SW480 (cell line): Measurements from ENCODE around the gene NEK5.
"Not testable (repeated sequence)": the region's sequence is repeated elsewhere in the genome, so short reads cannot be mapped to it uniquely, and the experiment has no call there.

ENCODE experiments used
- DNase-seq: peaks from one replicate; pipeline ENCODE4 v3.0.0-alpha.2; 2016; ENCODE audit warnings: low spot score

The NEK5 gene

DNA sequence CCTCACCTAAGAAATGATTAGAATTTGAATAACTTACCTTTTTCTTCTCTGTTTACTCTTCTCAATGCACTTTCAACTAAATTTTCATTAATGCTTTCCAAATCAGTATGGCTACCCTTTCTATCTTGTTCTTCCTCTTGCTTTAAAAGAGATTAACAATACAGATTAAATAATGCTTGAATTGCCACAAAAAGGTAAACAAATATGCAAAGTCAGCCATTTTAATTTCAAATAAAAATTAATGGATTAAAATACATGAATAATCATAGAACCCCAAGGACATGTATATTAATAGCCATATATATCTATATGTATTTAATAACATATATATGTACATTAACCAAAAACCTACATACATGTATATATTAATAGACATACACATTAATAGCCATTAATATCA lies 7.9 kb upstream of the NEK5 start:
- no peak for DNase-seq

- no peak for DNase-seq
These were observed 1.8 kb upstream of the NEK5 start for GRCh38 chr13:52130641-52131040.

DNA sequence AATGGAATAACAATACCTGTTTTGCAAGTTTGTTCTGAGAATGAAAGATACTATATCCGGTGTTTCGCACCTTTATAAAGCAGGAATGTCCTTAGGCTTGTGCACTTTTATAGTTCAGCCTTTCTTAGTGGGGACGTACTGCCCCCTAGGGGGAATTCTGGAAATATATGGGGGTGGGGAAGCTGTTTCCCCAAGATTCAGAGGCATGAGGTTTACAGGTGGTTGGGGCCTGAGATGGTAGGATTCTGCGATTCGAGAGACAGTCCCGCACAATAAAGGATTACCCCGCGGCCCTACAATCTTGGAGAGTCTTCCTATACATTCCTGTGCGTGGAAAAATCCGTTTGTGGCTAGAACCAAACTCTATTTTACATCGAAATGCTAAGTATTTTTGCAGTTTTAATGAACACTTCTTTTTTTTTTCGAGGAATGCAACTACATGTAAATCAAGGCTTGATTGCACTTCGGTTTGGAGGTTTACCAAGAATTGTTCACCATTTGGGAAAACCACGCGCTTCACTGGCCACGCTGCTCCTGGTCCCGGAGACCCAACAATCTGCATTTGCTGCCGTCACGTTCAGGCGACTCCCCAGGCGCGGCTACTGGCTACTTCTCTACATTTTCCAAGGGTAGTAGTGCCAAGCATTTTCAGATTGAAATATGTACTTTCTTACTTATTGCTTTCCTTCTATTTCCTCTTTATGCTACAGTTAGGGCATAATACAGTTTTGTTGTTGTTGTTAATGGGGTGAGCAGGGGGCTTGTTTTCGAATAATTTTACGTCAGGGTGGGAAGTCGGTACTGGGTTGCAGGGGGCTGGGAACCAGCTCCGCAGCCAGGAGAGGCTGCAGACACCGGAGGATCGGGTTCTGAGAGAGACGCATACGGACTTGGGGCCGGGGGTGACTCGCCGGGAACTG lies 830 bp downstream of the NEK5 start:
- DNase-seq: peak; percentile 84

DNA sequence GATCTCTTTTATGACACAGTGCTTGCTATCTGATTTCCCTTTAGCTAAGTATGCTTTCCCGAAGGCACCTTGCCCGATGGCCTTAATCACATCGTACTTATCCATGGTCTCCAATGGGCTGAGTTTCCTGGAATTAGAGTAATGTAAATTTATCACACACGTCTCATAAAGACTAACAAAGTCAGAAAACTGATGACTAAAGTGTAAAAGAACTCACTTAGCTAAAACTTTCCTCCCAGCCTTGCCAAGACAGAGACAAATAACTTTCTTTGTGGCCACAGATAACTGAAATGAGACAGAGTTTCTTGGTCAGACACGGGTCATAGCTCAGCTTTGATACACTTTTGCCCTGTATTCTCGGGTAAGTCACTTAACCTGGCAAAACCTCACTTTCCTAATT lies 1.5 kb downstream of the NEK5 start:
- no peak for DNase-seq

DNA sequence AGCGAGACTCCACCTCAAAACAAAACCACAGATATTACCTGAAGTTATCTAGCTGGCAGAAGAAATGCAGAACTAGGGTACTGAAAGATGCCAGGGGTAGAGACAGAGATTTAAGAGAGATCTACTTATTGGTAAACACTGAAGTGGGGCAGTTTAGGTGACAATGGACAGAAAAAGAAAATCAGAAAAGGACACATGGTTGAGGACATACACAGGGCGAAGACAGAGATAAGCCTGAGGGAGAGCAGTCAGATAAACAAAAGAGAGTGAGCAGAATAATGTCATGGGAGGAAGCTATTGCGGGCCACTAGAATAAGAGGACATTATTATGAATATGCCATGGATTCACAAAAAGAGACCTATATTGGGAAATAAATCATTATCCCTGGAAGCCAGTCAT lies 3.3 kb downstream of the NEK5 start:
- no peak for DNase-seq

GRCh38 chr13:52118595-52118994 lies 10.3 kb downstream of the NEK5 start:
- DNase-seq: no peak

GRCh38 chr13:52118095-52118494 lies 10.8 kb downstream of the NEK5 start:
- no peak for DNase-seq

- no peak for DNase-seq
These were observed 16.3 kb downstream of the NEK5 start for GRCh38 chr13:52112591-52112990.

- DNase-seq: no peak
These were observed 19.7 kb downstream of the NEK5 start for GRCh38 chr13:52109116-52109670.

- no peak for DNase-seq
These were observed 23.0 kb downstream of the NEK5 start for GRCh38 chr13:52105841-52106240.

DNA sequence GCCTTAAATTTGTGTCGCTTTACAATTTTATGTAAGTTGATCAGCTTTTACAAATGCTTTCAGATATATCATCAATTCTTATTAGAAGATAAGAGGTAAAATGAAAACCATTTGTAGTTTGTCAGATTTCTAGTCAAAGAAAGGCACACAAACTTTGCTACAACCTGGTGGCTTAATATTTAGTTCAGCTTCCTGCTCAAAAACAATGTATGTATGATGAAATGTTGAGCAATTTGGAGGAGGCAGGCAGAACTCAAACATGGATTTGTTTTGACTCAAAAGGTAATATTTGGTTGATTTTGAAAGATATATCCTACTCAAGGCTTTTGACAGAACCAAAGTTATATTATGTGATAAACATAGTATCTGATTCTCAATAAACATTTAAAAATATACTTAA lies 24.2 kb downstream of the NEK5 start:
- peak; percentile 65 for DNase-seq

DNA sequence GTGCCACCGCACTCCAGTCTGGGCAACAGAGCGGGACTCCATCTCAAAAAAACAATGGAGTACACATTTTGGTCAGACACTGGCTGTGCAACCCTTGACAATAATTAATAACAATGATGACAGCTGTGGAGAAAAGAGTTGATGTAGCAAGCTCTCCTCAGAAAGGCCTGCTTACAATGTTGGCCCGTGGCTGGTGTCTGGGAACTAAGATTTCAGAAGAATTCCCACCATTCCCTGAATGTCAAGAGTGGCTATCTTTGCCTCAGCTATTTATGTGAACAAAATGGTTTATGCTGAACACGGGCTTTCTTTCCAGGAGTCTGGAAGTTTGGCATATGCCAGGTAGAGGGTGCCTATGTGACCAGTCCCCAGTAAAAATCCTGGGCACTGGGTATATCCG lies 25.5 kb downstream of the NEK5 start:
- DNase-seq: no peak

DNA sequence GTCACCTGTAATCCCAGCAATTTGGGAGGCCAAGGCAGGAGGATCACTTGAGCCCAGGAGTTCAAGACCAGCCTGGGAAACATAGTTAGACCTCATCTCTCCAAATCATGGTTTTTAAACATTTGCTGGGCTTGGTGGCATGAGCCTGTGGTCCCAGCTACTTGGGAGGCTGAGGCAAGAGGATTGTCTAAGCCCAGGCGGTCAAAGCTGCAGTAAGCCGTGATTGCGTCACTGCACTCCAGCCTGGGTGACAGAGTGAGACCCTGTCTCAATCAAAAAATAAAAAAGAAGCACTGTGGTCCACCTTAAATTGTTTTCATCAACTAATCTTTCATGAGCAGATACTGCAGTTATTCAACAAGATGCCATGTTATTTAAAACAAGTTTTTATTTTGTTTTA lies 26.4 kb downstream of the NEK5 start:
- DNase-seq: not testable (repeated sequence)

DNA sequence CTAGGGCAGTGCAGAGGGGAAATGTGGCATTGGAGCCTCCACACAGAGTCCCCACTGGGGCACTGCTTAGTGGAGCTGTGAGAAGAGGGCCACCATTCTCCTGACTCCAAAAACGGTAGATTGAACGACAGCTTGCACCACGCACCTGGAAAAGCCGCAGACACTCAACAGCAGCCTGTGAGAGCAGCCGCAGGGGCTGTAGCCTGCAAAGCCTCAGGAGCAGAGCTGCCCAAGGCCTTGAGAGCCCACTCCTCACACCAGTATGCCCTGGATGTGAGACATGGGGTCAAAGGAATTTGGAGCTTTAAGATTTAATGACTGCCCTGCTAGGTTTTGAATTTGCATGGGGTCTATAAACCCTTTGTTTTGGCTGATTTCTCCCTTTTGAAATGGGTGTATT lies 31.7 kb downstream of the NEK5 start:
- DNase-seq: no peak

- no peak for DNase-seq
These were observed 32.1 kb downstream of the NEK5 start for GRCh38 chr13:52096748-52097147.

- no peak for DNase-seq
These were observed 32.8 kb downstream of the NEK5 start for GRCh38 chr13:52096062-52096461.

- DNase-seq: no peak
These were observed 36.8 kb downstream of the NEK5 start for GRCh38 chr13:52092087-52092486.

GRCh38 chr13:52091473-52091872 lies 37.4 kb downstream of the NEK5 start:
- DNase-seq: no peak

DNA sequence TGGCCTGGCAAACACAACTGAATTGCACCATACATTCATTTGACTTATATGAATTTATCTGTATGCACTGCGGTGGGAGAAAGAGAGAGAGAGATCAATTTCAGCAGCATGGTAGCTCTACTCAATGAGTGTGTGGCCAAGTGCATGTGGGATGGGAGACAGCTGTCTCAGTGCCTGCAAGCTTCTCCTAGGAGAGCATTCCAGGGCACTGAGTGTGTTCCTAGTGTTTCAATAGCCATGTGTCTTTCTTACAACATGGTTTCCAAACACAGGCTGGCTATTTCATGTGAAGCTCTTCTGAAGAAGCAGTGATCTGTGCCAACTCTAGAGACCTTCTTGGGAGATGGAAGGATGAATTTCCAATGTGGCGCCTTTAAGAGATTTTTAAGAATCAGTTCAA lies 43.5 kb downstream of the NEK5 start:
- no peak for DNase-seq

DNA sequence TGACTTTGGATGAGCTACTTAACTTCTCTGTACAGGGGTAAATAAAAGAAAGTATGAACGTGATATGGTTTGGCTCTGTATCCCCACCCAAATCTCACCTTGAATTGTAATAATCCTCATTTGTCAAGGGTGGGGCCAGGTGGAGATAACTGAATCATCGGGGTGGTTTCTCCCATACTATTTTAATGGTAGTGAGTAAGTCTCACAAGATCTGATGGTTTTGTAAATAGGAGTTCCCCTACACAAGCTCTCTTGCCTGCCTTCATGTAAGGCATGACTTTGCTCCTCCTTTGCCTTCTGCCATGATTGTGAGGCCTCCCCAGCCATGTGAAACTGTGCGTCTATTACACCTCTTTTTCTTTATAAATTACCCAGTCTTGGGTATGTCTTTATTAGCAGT lies 43.9 kb downstream of the NEK5 start:
- not testable (repeated sequence) for DNase-seq

GRCh38 chr13:52082601-52083000 lies 46.3 kb downstream of the NEK5 start:
- no peak for DNase-seq

GRCh38 chr13:52079891-52080290 lies 49.0 kb downstream of the NEK5 start:
- DNase-seq: not testable (repeated sequence)

GRCh38 chr13:52070929-52071523 lies 57.8 kb downstream of the NEK5 start:
- DNase-seq: peak; percentile 56
